HCT116 (cell line): ENCODE measurements around the gene NXN. TPM values are rescaled to one million over a fixed set of nuclear protein-coding genes. Genes with fewer than 3 reads are reported as not detected.

ENCODE experiments used
- ATAC-seq: fragments of 200-7000 bp; cut with Tn5 transposase; 2 replicates; pipeline ENCODE4 v1.9.1; 2020; ENCODE audit warnings: mild to moderate bottlenecking, moderate library complexity
- BruUV-seq: library from RNA; stranded (reverse); fragments of 400-500 nt; replicated peaks from 2 replicates; lab custom pipeline; 2021; lab: Mats Ljungman, UMichigan
- CTCF ChIA-PET: fragments of 300-600 bp; sonication (Branson Sonifier 250); formaldehyde crosslinking; loops from one replicate; lab custom pipeline; 2021; ENCODE audit warnings: antibody characterized with exemption; lab: Charles Lee
- POLR2A ChIA-PET: fragments of 300-600, 350-600 bp; sonication (Branson Sonifier 250); formaldehyde crosslinking; loops from one replicate; lab custom pipeline; 2021; ENCODE audit warnings: antibody characterized with exemption; lab: Charles Lee
- RAD21 ChIA-PET, 2 experiments: fragments of 300-600 bp; sonication (Branson Sonifier 250); formaldehyde crosslinking; loops; one replicate each; lab custom pipeline; 2023; ENCODE audit warnings: low total read pairs in 2 of 2; ENCODE audit not compliant: uncharacterized antibody in 2 of 2, unreplicated experiment in 2 of 2, low non-redundant PET in 1 of 2; lab: Charles Lee
- DNase-seq: peaks from one replicate; pipeline ENCODE4 v3.0.0-alpha.2; 2010; ENCODE audit warnings: low read depth, low spot score
- H2AFZ ChIP-seq: fragments of 200-600 bp; shearing (Covaris generic), sonication (generic); 2 replicates; pipeline ENCODE4 v1.6.1; 2017; ENCODE audit warnings: low read depth, mixed run types, mixed read lengths, antibody characterized with exemption, low read length; ENCODE audit not compliant: poor library complexity, severe bottlenecking
- H3K27ac ChIP-seq: 2 replicates; pipeline ENCODE4 v1.5.1; 2012; ENCODE audit warnings: low read depth, low read length
- H3K27me3 ChIP-seq: fragments of 200-600 bp; sonication (generic); 2 replicates; pipeline ENCODE4 v1.6.1; 2016; ENCODE audit warnings: mixed run types, low read length, mixed read lengths; ENCODE audit not compliant: insufficient read depth
- H3K36me3 ChIP-seq, 2 experiments: fragments of 200-500 bp in 1 of 2; fragments of 200-600 bp in 1 of 2; sonication (Bioruptor generic) in 1 of 2; sonication (generic) in 1 of 2; 2 replicates each; pipeline versions ENCODE4 v1.5.1 to v1.6.1; 2014 to 2016; ENCODE audit warnings: low read length in 2 of 2, inconsistent platforms in 1 of 2, mixed read lengths in 1 of 2, mixed run types in 1 of 2; ENCODE audit not compliant: insufficient read depth in 2 of 2, control insufficient read depth in 1 of 2
- H3K4me1 ChIP-seq, 2 experiments: fragments of 200-600 bp in 1 of 2; sonication (generic) in 1 of 2; 2 replicates each; pipeline versions ENCODE4 v1.5.1 to v1.6.1; 2012 to 2017; ENCODE audit warnings: low read length in 2 of 2, inconsistent platforms in 1 of 2, mild to moderate bottlenecking in 1 of 2, mixed read lengths in 1 of 2, mixed run types in 1 of 2, moderate library complexity in 1 of 2; ENCODE audit not compliant: insufficient read depth in 2 of 2, control insufficient read depth in 1 of 2
- H3K4me2 ChIP-seq: fragments of 200-600 bp; sonication (generic); 2 replicates; pipeline ENCODE4 v1.6.1; 2017; ENCODE audit warnings: mixed run types, low read length, mixed read lengths
- H3K4me3 ChIP-seq, 2 experiments: fragments of 200-600 bp in 1 of 2; sonication (generic) in 1 of 2; replicated peaks in 1 of 2; 2 replicates each; pipeline ENCODE4 v1.5.1; 2011 to 2016; ENCODE audit warnings: low read length in 2 of 2, control low read depth in 1 of 2, low read depth in 1 of 2, mild to moderate bottlenecking in 1 of 2, mixed read lengths in 1 of 2, mixed run types in 1 of 2
- H3K79me2 ChIP-seq: fragments of 200-600 bp; sonication (generic); 2 replicates; pipeline ENCODE4 v1.6.1; 2017; ENCODE audit warnings: mild to moderate bottlenecking, mixed run types, low read length, moderate library complexity, mixed read lengths; ENCODE audit not compliant: insufficient read depth
- H3K9ac ChIP-seq: fragments of 200-600 bp; sonication (generic); 2 replicates; pipeline ENCODE4 v1.6.1; 2016; ENCODE audit warnings: low read length, mixed read lengths
- H3K9me2 ChIP-seq: fragments of 200-600 bp; sonication (generic), shearing (Covaris generic); 2 replicates; pipeline ENCODE4 v1.6.1; 2017; ENCODE audit warnings: mixed run types, mild to moderate bottlenecking, moderate library complexity; ENCODE audit not compliant: insufficient read depth
- H3K9me3 ChIP-seq, 2 experiments: fragments of 200-500 bp in 1 of 2; fragments of 200-600 bp in 1 of 2; sonication (Bioruptor generic) in 1 of 2; sonication (generic) in 1 of 2; 2 replicates each; pipeline ENCODE4 v1.6.1; 2014 to 2017; ENCODE audit warnings: low read length in 2 of 2, mixed read lengths in 2 of 2, inconsistent platforms in 1 of 2, low read depth in 1 of 2, mild to moderate bottlenecking in 1 of 2, mixed run types in 1 of 2, moderate library complexity in 1 of 2; ENCODE audit not compliant: control insufficient read depth in 1 of 2, insufficient read depth in 1 of 2
- H4K20me1 ChIP-seq: fragments of 200-600 bp; sonication (generic), shearing (Covaris generic); 2 replicates; pipeline ENCODE4 v1.6.1; 2017; ENCODE audit warnings: mixed run types, mild to moderate bottlenecking, moderate library complexity; ENCODE audit not compliant: insufficient read depth
- ATF3 ChIP-seq: IDR thresholded peaks from 2 replicates; pipeline ENCODE4 v1.6.1; 2012
- CEBPB ChIP-seq: IDR thresholded peaks from 2 replicates; pipeline ENCODE4 v1.6.1; 2012; ENCODE audit warnings: low read depth
- EGR1 ChIP-seq: IDR thresholded peaks from 2 replicates; pipeline ENCODE4 v1.6.1; 2012; ENCODE audit warnings: low read depth
- EZH2 ChIP-seq: fragments of 200-600 bp; sonication (generic); IDR thresholded peaks from 2 replicates; pipeline ENCODE4 v1.6.1; 2017; ENCODE audit warnings: antibody characterized with exemption, mixed run types
- EZH2phosphoT487 ChIP-seq: fragments of 200-600 bp; IDR thresholded peaks from 2 replicates; pipeline ENCODE4 v1.6.1; 2018; ENCODE audit warnings: antibody characterized with exemption, borderline replicate concordance
- JUND ChIP-seq: IDR thresholded peaks from 2 replicates; pipeline ENCODE4 v1.6.1; 2012
- RAD21 ChIP-seq: IDR thresholded peaks from 2 replicates; pipeline ENCODE4 v1.6.1; 2012; ENCODE audit warnings: low read depth, mild to moderate bottlenecking
- SP1 ChIP-seq: IDR thresholded peaks from 2 replicates; pipeline ENCODE4 v1.6.1; 2012; ENCODE audit warnings: low read depth
- SRF ChIP-seq: IDR thresholded peaks from 2 replicates; pipeline ENCODE4 v1.6.1; 2012; ENCODE audit warnings: low read depth
- ZBTB33 ChIP-seq: IDR thresholded peaks from 2 replicates; pipeline ENCODE4 v1.6.1; 2011; ENCODE audit warnings: mild to moderate bottlenecking, low read length, moderate library complexity; ENCODE audit not compliant: insufficient replicate concordance; ENCODE audit errors: extremely low read depth
- ZFX ChIP-seq: fragments of 450-650 bp; IDR thresholded peaks from 2 replicates; pipeline ENCODE4 v1.6.1; 2017
- ZNF274 ChIP-seq: fragments of 200-500 bp; sonication (Bioruptor generic); IDR thresholded peaks from 2 replicates; pipeline ENCODE4 v1.6.1; 2014; ENCODE audit warnings: mild to moderate bottlenecking, low read depth, low read length, inconsistent platforms
- intact Hi-C: fragments of 100-400 bp; cut with micrococcal nuclease; formaldehyde crosslinking; loops from 2 replicates; pipeline ENCODE4 v1.10.0; 2022
- total RNA-seq: library from RNA; stranded (reverse); gene quantifications from one replicate; pipeline ENCODE4 v1.2.1, GENCODE V29; 2021; ENCODE audit not compliant: unreplicated experiment
- TF ChIP-seq, protein P1 (sequence below): IDR thresholded peaks from 2 replicates; pipeline ENCODE4 v1.6.1; 2012; ENCODE audit warnings: low read depth
- TF ChIP-seq, protein P2 (sequence below): IDR thresholded peaks from 2 replicates; pipeline ENCODE4 v1.6.1; 2012

The NXN gene
- total RNA-seq, 1 experiment from 2014 or later: 83.7 TPM

- no peak overlapping the region for H3K27ac ChIP-seq
- H3K9ac ChIP-seq: no peak overlapping the region
Measured at GRCh38 chr17:946510-947236, 32.9 kb downstream of the NXN start.

GRCh38 chr17:945672-946071 is 33.9 kb downstream of the NXN start:
- ChIA-PET CTCF (no interaction called here), POLR2A (interaction anchor here (0.8 kb wide), 1 partner anchor 10 kb away, joined by 3 read pairs; no protein-coding TSS in a partner anchor)
- intact Hi-C loops: no loop called here
- TF ChIP-seq EZH2 (no peak), ATF3 (no peak), ZNF274 (no peak), EZH2phosphoT487 (no peak), RAD21 (no peak), JUND (no peak), EGR1 (no peak), ZBTB33 (no peak), SRF (no peak), SP1 (no peak)
- TF ChIP-seq, protein P1, sequence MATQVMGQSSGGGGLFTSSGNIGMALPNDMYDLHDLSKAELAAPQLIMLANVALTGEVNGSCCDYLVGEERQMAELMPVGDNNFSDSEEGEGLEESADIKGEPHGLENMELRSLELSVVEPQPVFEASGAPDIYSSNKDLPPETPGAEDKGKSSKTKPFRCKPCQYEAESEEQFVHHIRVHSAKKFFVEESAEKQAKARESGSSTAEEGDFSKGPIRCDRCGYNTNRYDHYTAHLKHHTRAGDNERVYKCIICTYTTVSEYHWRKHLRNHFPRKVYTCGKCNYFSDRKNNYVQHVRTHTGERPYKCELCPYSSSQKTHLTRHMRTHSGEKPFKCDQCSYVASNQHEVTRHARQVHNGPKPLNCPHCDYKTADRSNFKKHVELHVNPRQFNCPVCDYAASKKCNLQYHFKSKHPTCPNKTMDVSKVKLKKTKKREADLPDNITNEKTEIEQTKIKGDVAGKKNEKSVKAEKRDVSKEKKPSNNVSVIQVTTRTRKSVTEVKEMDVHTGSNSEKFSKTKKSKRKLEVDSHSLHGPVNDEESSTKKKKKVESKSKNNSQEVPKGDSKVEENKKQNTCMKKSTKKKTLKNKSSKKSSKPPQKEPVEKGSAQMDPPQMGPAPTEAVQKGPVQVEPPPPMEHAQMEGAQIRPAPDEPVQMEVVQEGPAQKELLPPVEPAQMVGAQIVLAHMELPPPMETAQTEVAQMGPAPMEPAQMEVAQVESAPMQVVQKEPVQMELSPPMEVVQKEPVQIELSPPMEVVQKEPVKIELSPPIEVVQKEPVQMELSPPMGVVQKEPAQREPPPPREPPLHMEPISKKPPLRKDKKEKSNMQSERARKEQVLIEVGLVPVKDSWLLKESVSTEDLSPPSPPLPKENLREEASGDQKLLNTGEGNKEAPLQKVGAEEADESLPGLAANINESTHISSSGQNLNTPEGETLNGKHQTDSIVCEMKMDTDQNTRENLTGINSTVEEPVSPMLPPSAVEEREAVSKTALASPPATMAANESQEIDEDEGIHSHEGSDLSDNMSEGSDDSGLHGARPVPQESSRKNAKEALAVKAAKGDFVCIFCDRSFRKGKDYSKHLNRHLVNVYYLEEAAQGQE: no peak
- TF ChIP-seq, protein P2, sequence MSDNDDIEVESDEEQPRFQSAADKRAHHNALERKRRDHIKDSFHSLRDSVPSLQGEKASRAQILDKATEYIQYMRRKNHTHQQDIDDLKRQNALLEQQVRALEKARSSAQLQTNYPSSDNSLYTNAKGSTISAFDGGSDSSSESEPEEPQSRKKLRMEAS: no peak

More at GRCh38 chr17:946510-947236, 32.9 kb downstream of the NXN start:
- ChIA-PET RAD21 (no interaction called here), POLR2A (interaction anchor here (0.8 kb wide), 1 partner anchor 11 kb away, joined by 3 read pairs; no protein-coding TSS in a partner anchor)
- no TSS peak for BruUV-seq
- ATAC-seq: no peak
- Histone ChIP-seq H3K27me3 (no peaks in the 10 kb centered on the region), H2AFZ (no peak overlapping the region)
- intact Hi-C loops: no loop called here
- TF ChIP-seq CEBPB: no peak
- no peak for TF ChIP-seq JUND
- no peak for TF ChIP-seq EGR1
- TF ChIP-seq ZFX: no peak
- no peak for TF ChIP-seq EZH2phosphoT487
- TF ChIP-seq, all 23 proteins: peak for 0
- DNase-seq: no peak
- no peaks in the 10 kb centered on the region for H3K36me3 ChIP-seq
- CTCF ChIA-PET: no interaction called here
- H3K4me1 ChIP-seq: peaks cover 2 to 13% of the 10 kb centered on the region in 2 experiments
- H3K9me2 ChIP-seq: no peaks in the 10 kb centered on the region
- peaks cover 46% of the 10 kb centered on the region for H3K79me2 ChIP-seq
- H4K20me1 ChIP-seq: peaks cover 4% of the 10 kb centered on the region
- no peak overlapping the region for H3K4me3 ChIP-seq
- no peaks in the 10 kb centered on the region for H3K9me3 ChIP-seq
- H3K4me2 ChIP-seq: no peak overlapping the region

More at GRCh38 chr17:945672-946071, 33.9 kb downstream of the NXN start:
- ATAC-seq (no peak), DNase-seq (no peak)
- H3K9me2 ChIP-seq: no peaks in the 10 kb centered on the region
- H3K36me3 ChIP-seq: no peaks in the 10 kb centered on the region
- H3K9ac ChIP-seq: no peak overlapping the region
- no peak overlapping the region for H2AFZ ChIP-seq
- H3K4me1 ChIP-seq: peaks cover 0 to 8% of the 10 kb centered on the region in 2 experiments; a peak in 2 of 4 replicates
- H3K79me2 ChIP-seq: peaks cover 40% of the 10 kb centered on the region
- H3K27ac ChIP-seq: no peak overlapping the region
- peaks cover 2% of the 10 kb centered on the region for H4K20me1 ChIP-seq
- no TSS peak for BruUV-seq
- RAD21 ChIA-PET: no interaction called here
- H3K4me3 ChIP-seq: no peak overlapping the region
- no peak overlapping the region for H3K4me2 ChIP-seq
- H3K9me3 ChIP-seq: no peaks in the 10 kb centered on the region
- no peaks in the 10 kb centered on the region for H3K27me3 ChIP-seq
